NT2/D1 (cell line): ENCODE data around the gene RAB19.
"Not testable (repeated sequence)": the region's sequence is repeated elsewhere in the genome, so short reads cannot be mapped to it uniquely, and the experiment has no call there.

Experiments
- DNase-seq: peaks from one replicate; pipeline ENCODE4 v3.0.0-alpha.2; 2011; ENCODE audit warnings: low read depth, low spot score
- H3K27me3 ChIP-seq: 2 replicates; pipeline ENCODE4 v1.6.0; 2011; ENCODE audit warnings: mild to moderate bottlenecking; ENCODE audit not compliant: insufficient read length, insufficient read depth
- H3K36me3 ChIP-seq: 2 replicates; pipeline ENCODE4 v1.6.1; 2011; ENCODE audit warnings: mild to moderate bottlenecking, low read length, mixed read lengths; ENCODE audit not compliant: insufficient read depth, insufficient read length
- H3K4me1 ChIP-seq: 2 replicates; pipeline ENCODE4 v1.5.1; 2011; ENCODE audit not compliant: insufficient read depth, insufficient read length
- H3K4me3 ChIP-seq: 2 replicates; pipeline ENCODE4 v1.5.1; 2011; ENCODE audit warnings: low read depth; ENCODE audit not compliant: insufficient read length
- H3K9ac ChIP-seq: 2 replicates; pipeline ENCODE4 v1.6.0; 2011; ENCODE audit warnings: low read depth; ENCODE audit not compliant: insufficient read length
- H3K9me3 ChIP-seq: 2 replicates; pipeline ENCODE4 v1.5.1; 2011; ENCODE audit warnings: mild to moderate bottlenecking, low read length; ENCODE audit not compliant: insufficient read depth
- SUZ12 ChIP-seq: IDR thresholded peaks from 2 replicates; pipeline ENCODE4 v1.6.1; 2011; ENCODE audit not compliant: insufficient read length, insufficient read depth; ENCODE audit errors: extremely low read depth
- YY1 ChIP-seq: IDR thresholded peaks from 2 replicates; pipeline ENCODE4 v1.6.1; 2011; ENCODE audit not compliant: insufficient read length, insufficient read depth
- ZNF274 ChIP-seq: IDR thresholded peaks from 2 replicates; pipeline ENCODE4 v1.6.1; 2011; ENCODE audit warnings: mild to moderate bottlenecking, low read depth, low read length

The RAB19 gene

DNA sequence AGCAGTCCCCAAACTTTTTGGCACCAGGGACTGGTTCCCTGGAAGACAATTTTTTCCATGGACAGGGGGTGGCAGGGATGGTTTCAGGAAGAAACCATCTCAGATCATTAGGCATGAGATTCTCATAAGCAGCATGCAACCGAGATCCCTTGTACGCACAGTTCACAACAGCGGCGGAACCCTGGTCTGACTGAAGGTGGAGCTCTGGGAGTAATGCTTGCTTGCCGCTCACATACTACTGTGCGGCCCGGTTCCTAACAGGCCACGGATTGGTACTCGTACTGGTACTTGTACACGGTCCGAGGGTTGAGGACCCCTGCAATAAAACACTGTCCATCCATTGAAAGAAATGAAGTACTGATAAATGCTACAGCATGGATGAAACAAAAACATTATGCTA lies 42.6 kb downstream of the RAB19 start:
- H3K4me3 ChIP-seq, result no peak overlapping the region
- no peak for DNase-seq
- H3K9ac ChIP-seq, result no peak overlapping the region
- H3K4me1 ChIP-seq, result peaks cover 6% of the 10 kb centered on the region
- H3K27me3 ChIP-seq, result no peaks in the 10 kb centered on the region
- H3K36me3 ChIP-seq, result no peaks in the 10 kb centered on the region
- H3K9me3 ChIP-seq, result no peaks in the 10 kb centered on the region
- TF ChIP-seq SUZ12 (no peak), YY1 (no peak), ZNF274 (no peak)

DNA sequence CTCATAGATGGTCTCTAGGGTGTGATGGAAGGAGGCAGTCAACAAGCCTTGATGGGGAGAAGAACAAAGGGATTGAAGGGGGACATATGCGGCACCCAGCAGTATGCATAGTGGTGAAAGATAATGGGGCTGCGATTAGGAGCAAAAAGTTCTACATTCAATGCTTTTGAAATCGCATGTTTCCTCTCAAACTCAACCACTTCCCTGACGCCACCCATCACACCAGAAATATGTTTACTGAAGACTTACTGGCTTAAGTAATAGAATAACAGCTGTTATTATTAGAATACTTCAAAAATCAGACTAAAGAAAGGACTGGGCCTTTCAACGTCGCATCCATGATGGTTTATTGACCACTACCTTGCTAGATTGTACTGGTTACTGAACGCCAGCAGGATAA lies 44.0 kb downstream of the RAB19 start:
- Histone ChIP-seq H3K4me1 (peaks cover 6% of the 10 kb centered on the region), H3K36me3 (peaks cover 4% of the 10 kb centered on the region), H3K4me3 (no peak overlapping the region), H3K9me3 (no peaks in the 10 kb centered on the region), H3K9ac (no peak overlapping the region), H3K27me3 (no peaks in the 10 kb centered on the region)
- no peak for TF ChIP-seq YY1
- DNase-seq, result no peak

DNA sequence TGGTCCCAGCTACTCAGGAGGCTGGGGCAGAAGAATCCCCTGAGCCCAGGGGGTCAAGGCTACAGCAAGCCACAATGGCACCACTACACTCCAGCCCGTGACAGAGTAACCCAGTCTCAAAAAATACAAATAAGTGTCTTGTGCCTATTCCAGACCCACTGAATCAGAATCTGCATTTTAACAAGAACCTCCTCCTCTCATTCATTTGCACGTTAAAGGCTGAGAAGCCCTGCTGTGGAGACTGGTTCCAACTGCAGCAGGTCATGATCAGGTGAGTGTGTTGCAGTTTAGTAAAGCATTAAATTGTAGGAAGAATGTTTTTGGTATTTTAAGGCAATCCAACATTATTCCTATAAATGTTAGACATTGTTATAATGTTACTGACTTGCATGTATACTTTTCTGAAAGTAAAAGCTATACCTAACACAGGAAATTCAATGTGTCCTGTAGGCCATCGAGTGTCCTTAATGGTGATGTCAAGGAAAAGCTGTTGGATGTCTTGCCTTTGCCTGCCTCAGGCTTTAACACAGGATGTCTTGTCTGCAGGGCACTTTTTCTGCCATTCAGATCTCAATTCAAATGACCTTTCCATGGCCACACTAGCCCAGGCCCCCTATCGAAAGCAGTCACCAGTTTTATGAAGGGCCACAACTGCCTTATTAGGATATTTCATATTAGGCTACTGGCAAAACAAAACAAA lies 45.1 kb downstream of the RAB19 start:
- Histone ChIP-seq H3K9ac (no peak overlapping the region), H3K36me3 (peaks cover 7% of the 10 kb centered on the region), H3K4me3 (no peak overlapping the region), H3K27me3 (no peaks in the 10 kb centered on the region), H3K9me3 (no peaks in the 10 kb centered on the region), H3K4me1 (peaks cover 6% of the 10 kb centered on the region)
- TF ChIP-seq ZNF274 (no peak), YY1 (no peak), SUZ12 (no peak)
- peak; percentile 48 for DNase-seq

GRCh38 chr7:140451716-140452115 lies 47.9 kb downstream of the RAB19 start:
- peaks cover 34% of the 10 kb centered on the region for H3K36me3 ChIP-seq
- TF ChIP-seq YY1, result no peak
- TF ChIP-seq ZNF274, result no peak
- TF ChIP-seq SUZ12, result no peak
- no peaks in the 10 kb centered on the region for H3K9me3 ChIP-seq
- no peaks in the 10 kb centered on the region for H3K27me3 ChIP-seq
- no peak for DNase-seq
- H3K4me3 ChIP-seq, result no peak overlapping the region
- peaks cover 7% of the 10 kb centered on the region for H3K4me1 ChIP-seq
- no peak overlapping the region for H3K9ac ChIP-seq

- Histone ChIP-seq H3K9me3 (no peaks in the 10 kb centered on the region), H3K36me3 (peaks cover 48% of the 10 kb centered on the region), H3K9ac (no peak overlapping the region), H3K27me3 (no peaks in the 10 kb centered on the region), H3K4me3 (no peak overlapping the region), H3K4me1 (peaks cover 7% of the 10 kb centered on the region)
- no peak for TF ChIP-seq SUZ12
- TF ChIP-seq YY1, result no peak
- DNase-seq, result no peak
Measured at GRCh38 chr7:140453273-140453672, 49.4 kb downstream of the RAB19 start.

DNA sequence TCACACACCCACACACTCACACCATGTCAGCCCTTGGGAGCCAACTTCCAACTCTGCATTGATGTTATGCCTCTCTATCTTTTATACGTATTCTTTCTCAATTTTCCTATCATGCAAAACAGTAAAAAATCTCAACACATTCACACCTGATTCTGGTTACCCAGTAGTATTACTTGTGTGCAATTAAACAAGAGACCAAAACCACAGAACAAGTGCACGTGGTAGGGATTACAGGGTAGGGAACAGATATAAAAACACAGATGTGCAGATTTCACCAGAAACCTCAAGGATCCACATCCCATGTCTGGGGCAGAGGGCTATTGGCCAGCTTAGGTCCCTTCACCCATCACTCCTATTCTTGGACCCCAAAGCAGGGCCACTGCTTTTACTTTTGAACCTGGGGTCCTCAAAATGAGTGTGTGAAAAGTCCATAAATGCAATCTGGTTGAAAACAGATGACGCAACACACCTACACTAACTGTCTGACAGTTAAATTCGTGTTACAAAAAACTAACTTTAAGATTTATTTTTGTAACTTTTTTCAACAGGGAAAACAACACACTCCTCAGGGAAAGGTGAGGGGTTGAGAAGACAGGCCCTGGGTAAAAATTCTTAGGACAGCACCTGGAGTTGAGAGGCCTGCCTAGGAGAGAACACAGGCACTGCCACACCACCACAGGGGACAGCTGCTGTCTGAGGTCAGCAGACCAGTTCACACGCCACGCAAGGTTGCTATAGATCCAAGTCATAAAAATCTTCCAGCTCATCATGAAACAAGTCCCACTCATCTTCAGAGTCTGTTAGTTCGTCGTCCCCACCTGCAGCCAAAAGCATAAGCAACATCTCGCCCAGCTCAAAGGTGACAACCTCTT lies 50.2 kb downstream of the RAB19 start:
- not testable (repeated sequence) for H3K27me3 ChIP-seq, DNase-seq, H3K4me1 ChIP-seq, H3K9ac ChIP-seq, H3K9me3 ChIP-seq, H3K4me3 ChIP-seq
- H3K36me3 ChIP-seq, result peaks cover 55% of the 10 kb centered on the region

GRCh38 chr7:140454657-140455015 lies 50.8 kb downstream of the RAB19 start:
- H3K4me1 ChIP-seq, result peaks cover 4% of the 10 kb centered on the region
- TF ChIP-seq SUZ12 (no peak), YY1 (no peak), ZNF274 (no peak)
- H3K9ac ChIP-seq, result no peak overlapping the region
- no peaks in the 10 kb centered on the region for H3K27me3 ChIP-seq
- H3K36me3 ChIP-seq, result peaks cover 60% of the 10 kb centered on the region
- no peak overlapping the region for H3K4me3 ChIP-seq
- H3K9me3 ChIP-seq, result no peaks in the 10 kb centered on the region
- no peak for DNase-seq

GRCh38 chr7:140455743-140456142 lies 51.9 kb downstream of the RAB19 start:
- Histone ChIP-seq H3K9ac (no peak overlapping the region), H3K4me1 (peaks cover 4% of the 10 kb centered on the region), H3K36me3 (peaks cover 66% of the 10 kb centered on the region), H3K27me3 (no peaks in the 10 kb centered on the region), H3K9me3 (no peaks in the 10 kb centered on the region), H3K4me3 (no peak overlapping the region)
- DNase-seq, result peak; percentile 91
- TF ChIP-seq YY1 (no peak), SUZ12 (no peak), ZNF274 (no peak)
